Suprapubic skin (tissue), 4 donors: ENCODE measurements around the gene GRM7. TPM values are rescaled to one million over a fixed set of nuclear protein-coding genes. Genes with fewer than 3 reads are reported as not detected.

Experiments used
- DNase-seq, 2 donors: peaks; one replicate each; pipeline ENCODE4 v3.0.0-alpha.2; 2019; ENCODE audit warnings: low spot score in 2 of 2
- H3K27ac ChIP-seq: fragments of 200-600 bp; sonication (generic); one replicate; pipeline ENCODE4 v1.5.1; 2019
- H3K27me3 ChIP-seq: fragments of 200-600 bp; sonication (generic); one replicate; pipeline ENCODE4 v1.5.1; 2019
- H3K36me3 ChIP-seq: fragments of 200-600 bp; sonication (generic); one replicate; pipeline ENCODE4 v1.5.1; 2019
- H3K4me1 ChIP-seq: fragments of 200-600 bp; sonication (generic); one replicate; pipeline ENCODE4 v1.5.1; 2019
- H3K4me3 ChIP-seq: fragments of 200-600 bp; sonication (generic); one replicate; pipeline ENCODE4 v1.5.1; 2019; ENCODE audit warnings: mild to moderate bottlenecking
- H3K9me3 ChIP-seq: fragments of 200-600 bp; sonication (generic); one replicate; pipeline ENCODE4 v1.5.1; 2019
- EP300 ChIP-seq: sonication (generic); formaldehyde crosslinking; IDR thresholded peaks from one replicate; pipeline ENCODE4 v1.6.1; 2017; ENCODE audit warnings: antibody characterized with exemption
- POLR2A ChIP-seq, 2 donors: fragments of 450-650 bp; IDR thresholded peaks; one replicate each; pipeline ENCODE4 v1.6.1; 2017; ENCODE audit warnings: antibody characterized with exemption in 2 of 2, mild to moderate bottlenecking in 2 of 2, moderate library complexity in 2 of 2
- POLR2AphosphoS5 ChIP-seq, 3 donors: sonication (generic); formaldehyde crosslinking; IDR thresholded peaks; one replicate each; pipeline ENCODE4 v1.6.1; 2017; ENCODE audit warnings: antibody characterized with exemption in 3 of 3
- WGBS: methylation state at CpG from one replicate; pipeline ENCODE4 v1.1.5; 2018; 5-methylcytosine and 5-hydroxymethylcytosine counted together
- total RNA-seq, 4 donors: library from RNA; depleted of rRNA; stranded (reverse); fragments of >200 nt; gene quantifications; one replicate each; pipeline ENCODE4 v1.1.0, GENCODE V29; 2016
- TF ChIP-seq, protein P1 (sequence below), 2 donors: fragments of 200-600 bp in 1 of 2; fragments of 450-650 bp in 1 of 2; sonication (generic) in 1 of 2; IDR thresholded peaks; one replicate each; pipeline ENCODE4 v1.5.1; 2016 to 2019; ENCODE audit warnings: antibody characterized with exemption in 2 of 2, mild to moderate bottlenecking in 1 of 2, moderate library complexity in 1 of 2

The GRM7 gene
- total RNA-seq, 4 donors from 2014 or later: 0.21 to 0.48 TPM; not detected in 2

DNA sequence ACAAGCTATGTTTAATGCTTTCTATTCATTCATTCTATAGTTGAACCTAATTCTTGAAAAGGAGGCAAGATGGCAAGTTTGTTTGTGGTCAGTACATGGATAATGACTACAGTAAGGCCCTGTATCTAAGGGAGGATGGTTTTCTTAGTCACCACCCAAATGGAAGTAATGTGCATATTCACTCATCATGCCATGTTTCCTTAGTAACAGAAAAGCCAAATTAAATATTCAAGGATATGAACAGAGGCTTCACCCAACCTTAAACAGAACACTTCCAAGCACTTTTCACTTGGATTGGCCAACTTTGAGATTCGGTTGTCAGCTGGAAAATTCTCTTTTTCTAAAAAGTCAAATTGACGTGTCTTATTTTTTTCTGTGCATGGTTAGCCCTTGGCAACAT, 835.4 kb downstream of the GRM7 start:
- H3K4me3 ChIP-seq: no peak overlapping the region
- H3K36me3 ChIP-seq: no peaks in the 10 kb centered on the region
- TF ChIP-seq EP300 (no peak), POLR2AphosphoS5 (IDR thresholded peaks at IDR 0.05) (no peak), POLR2A (IDR thresholded peaks at IDR 0.05) (no peak)
- TF ChIP-seq, protein P1, sequence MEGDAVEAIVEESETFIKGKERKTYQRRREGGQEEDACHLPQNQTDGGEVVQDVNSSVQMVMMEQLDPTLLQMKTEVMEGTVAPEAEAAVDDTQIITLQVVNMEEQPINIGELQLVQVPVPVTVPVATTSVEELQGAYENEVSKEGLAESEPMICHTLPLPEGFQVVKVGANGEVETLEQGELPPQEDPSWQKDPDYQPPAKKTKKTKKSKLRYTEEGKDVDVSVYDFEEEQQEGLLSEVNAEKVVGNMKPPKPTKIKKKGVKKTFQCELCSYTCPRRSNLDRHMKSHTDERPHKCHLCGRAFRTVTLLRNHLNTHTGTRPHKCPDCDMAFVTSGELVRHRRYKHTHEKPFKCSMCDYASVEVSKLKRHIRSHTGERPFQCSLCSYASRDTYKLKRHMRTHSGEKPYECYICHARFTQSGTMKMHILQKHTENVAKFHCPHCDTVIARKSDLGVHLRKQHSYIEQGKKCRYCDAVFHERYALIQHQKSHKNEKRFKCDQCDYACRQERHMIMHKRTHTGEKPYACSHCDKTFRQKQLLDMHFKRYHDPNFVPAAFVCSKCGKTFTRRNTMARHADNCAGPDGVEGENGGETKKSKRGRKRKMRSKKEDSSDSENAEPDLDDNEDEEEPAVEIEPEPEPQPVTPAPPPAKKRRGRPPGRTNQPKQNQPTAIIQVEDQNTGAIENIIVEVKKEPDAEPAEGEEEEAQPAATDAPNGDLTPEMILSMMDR (IDR thresholded peaks at IDR 0.05): no peak
- 70% methylated on average over 2 of the region's 2 CpGs for WGBS
- no peak for DNase-seq
- H3K9me3 ChIP-seq: no peaks in the 10 kb centered on the region
- H3K27ac ChIP-seq: no peak overlapping the region
- no peaks in the 10 kb centered on the region for H3K27me3 ChIP-seq
- no peaks in the 10 kb centered on the region for H3K4me1 ChIP-seq

DNA sequence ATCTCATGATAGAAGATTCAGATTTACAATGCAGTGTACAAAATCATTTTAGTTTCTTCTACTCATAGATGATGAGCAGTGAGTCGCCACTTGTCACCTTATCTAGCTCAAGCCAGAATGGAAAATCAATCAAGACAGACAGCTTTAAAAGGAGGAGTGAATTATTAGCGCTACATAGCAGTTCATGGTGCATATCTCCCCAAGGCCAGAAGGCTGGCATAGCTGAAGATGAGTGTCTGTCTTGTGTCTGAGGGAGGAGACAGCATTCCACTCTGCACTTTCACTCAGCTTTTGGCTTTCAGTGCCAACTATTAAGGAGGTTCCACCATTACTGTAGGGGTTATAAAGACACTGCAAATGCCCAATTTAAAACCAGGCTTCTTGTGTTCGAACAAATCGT, 836.6 kb downstream of the GRM7 start:
- Histone ChIP-seq H3K4me1 (no peaks in the 10 kb centered on the region), H3K9me3 (no peaks in the 10 kb centered on the region), H3K4me3 (no peak overlapping the region), H3K27ac (no peak overlapping the region), H3K36me3 (no peaks in the 10 kb centered on the region), H3K27me3 (no peaks in the 10 kb centered on the region)
- TF ChIP-seq POLR2AphosphoS5 (IDR thresholded peaks at IDR 0.05): no peak
- TF ChIP-seq, protein P1 (IDR thresholded peaks at IDR 0.05): no peak
- TF ChIP-seq EP300: no peak
- TF ChIP-seq POLR2A (IDR thresholded peaks at IDR 0.05): no peak
- DNase-seq: no peak
- WGBS: 73% methylated on average over 4 of the region's 4 CpGs

DNA sequence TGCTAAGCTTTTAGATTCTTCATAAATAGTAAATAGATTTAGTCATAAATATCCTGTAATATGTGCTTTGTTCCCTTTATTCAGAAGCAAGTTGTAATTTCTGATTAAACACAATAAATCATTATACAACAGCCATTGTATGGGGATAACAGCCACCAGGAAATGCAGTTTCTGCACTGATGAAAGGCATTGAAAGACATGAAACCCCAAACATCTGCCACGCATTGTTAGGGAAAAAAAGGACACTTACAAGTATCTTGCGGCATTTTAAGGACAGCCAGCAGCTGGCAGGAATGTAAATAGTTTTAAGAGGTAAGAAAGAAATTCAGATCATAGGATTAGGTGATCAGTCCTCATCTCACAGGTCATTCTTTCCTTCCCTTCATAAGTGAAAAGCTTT, 839.6 kb downstream of the GRM7 start:
- 49% methylated on average over 2 of the region's 2 CpGs for WGBS
- Histone ChIP-seq H3K4me3 (no peak overlapping the region), H3K4me1 (no peaks in the 10 kb centered on the region), H3K36me3 (no peaks in the 10 kb centered on the region), H3K27ac (no peak overlapping the region), H3K9me3 (no peaks in the 10 kb centered on the region), H3K27me3 (no peaks in the 10 kb centered on the region)
- TF ChIP-seq POLR2A (IDR thresholded peaks at IDR 0.05) (no peak), POLR2AphosphoS5 (IDR thresholded peaks at IDR 0.05) (no peak), EP300 (no peak)
- TF ChIP-seq, protein P1 (IDR thresholded peaks at IDR 0.05): no peak
- DNase-seq: no peak

DNA sequence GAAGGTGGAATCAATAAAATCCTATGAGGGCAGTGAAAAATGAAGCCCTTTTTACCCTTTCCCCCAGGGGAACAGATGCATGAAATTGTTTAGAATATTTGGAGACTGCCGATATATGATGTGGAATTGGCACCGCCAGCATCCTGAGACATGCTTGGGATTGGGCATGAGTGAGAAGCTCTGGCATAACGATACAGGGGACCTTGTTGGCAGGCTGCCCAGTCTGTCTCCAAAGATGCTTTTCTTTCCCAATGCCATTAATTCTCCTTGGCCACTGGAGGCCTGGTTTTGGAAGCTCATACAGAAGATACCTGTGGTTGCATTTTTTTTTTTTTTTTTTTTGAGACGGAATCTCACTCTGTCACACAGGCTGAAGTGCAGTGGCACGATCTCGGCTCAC, 840.1 kb downstream of the GRM7 start:
- Histone ChIP-seq H3K4me3 (no peak overlapping the region), H3K36me3 (no peaks in the 10 kb centered on the region), H3K27me3 (no peaks in the 10 kb centered on the region), H3K9me3 (no peaks in the 10 kb centered on the region), H3K27ac (no peak overlapping the region), H3K4me1 (no peaks in the 10 kb centered on the region)
- DNase-seq: no peak
- WGBS: 77% methylated on average over 6 of the region's 6 CpGs
- no peak for TF ChIP-seq POLR2A (IDR thresholded peaks at IDR 0.05)
- TF ChIP-seq POLR2AphosphoS5 (IDR thresholded peaks at IDR 0.05): no peak
- TF ChIP-seq, protein P1 (IDR thresholded peaks at IDR 0.05): no peak
- no peak for TF ChIP-seq EP300

DNA sequence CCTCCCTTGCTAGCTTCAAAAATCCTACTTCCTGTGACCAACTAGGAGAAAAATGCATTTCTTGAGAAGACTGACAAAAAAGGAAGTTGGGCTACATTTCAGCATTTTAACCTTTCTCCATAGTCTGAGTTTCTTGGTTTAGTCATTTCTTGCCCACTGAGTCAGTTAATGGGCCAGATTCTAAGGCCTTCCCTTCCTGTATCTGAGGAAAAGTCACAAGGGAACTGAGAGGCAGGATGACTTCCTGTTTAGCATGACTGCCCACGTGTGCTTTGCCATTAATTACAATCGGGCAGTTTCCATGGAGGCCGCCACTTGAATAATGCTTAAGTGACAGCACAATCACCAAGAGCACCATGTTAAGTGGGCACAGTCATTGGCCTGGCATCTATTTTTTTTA, 846.3 kb downstream of the GRM7 start:
- no peaks in the 10 kb centered on the region for H3K27me3 ChIP-seq
- WGBS: 64% methylated on average over 3 of the region's 3 CpGs
- H3K9me3 ChIP-seq: no peaks in the 10 kb centered on the region
- DNase-seq: no peak
- H3K27ac ChIP-seq: no peak overlapping the region
- no peaks in the 10 kb centered on the region for H3K4me1 ChIP-seq
- H3K36me3 ChIP-seq: no peaks in the 10 kb centered on the region
- TF ChIP-seq EP300 (no peak), POLR2AphosphoS5 (IDR thresholded peaks at IDR 0.05) (no peak), POLR2A (IDR thresholded peaks at IDR 0.05) (no peak)
- TF ChIP-seq, protein P1 (IDR thresholded peaks at IDR 0.05): no peak
- H3K4me3 ChIP-seq: no peak overlapping the region
